Measurements from ENCODE around the gene PKNOX2. TPM values are rescaled to one million over a fixed set of nuclear protein-coding genes. Genes with fewer than 3 reads are reported as not detected.

Gene PKNOX2
- total RNA-seq, 1 donor from 2014 or later = 41.8 TPM

- Mint-ChIP-seq H3K36me3 (ENCODE audit: low read depth, unreplicated experiment) (peaks cover 25% of the 10 kb centered on the region), H3K27me3 (ENCODE audit: unreplicated experiment) (peaks cover 16% of the 10 kb centered on the region), H3K9me3 (ENCODE audit: unreplicated experiment) (no peaks in the 10 kb centered on the region), H3K27ac (ENCODE audit: unreplicated experiment) (no peak overlapping the region), H3K4me1 (ENCODE audit: unreplicated experiment) (peaks cover 24% of the 10 kb centered on the region), H3K4me3 (ENCODE audit: unreplicated experiment) (no peak overlapping the region)
- TF ChIP-seq CTCF (IDR thresholded peaks at IDR 0.05; ENCODE audit: unreplicated experiment) = no peak
- no peak for DNase-seq (ENCODE audit: low spot score)
These were observed 248.7 kb downstream of the PKNOX2 start for GRCh38 chr11:125413226-125413625.

- TF ChIP-seq CTCF (IDR thresholded peaks at IDR 0.05; ENCODE audit: unreplicated experiment) = no peak
- Mint-ChIP-seq H3K27ac (ENCODE audit: unreplicated experiment) (no peak overlapping the region), H3K4me1 (ENCODE audit: unreplicated experiment) (peaks cover 23% of the 10 kb centered on the region), H3K9me3 (ENCODE audit: unreplicated experiment) (no peaks in the 10 kb centered on the region), H3K36me3 (ENCODE audit: low read depth, unreplicated experiment) (peaks cover 22% of the 10 kb centered on the region), H3K27me3 (ENCODE audit: unreplicated experiment) (peaks cover 16% of the 10 kb centered on the region), H3K4me3 (ENCODE audit: unreplicated experiment) (no peak overlapping the region)
- no peak for DNase-seq (ENCODE audit: low spot score)
These were observed 249.6 kb downstream of the PKNOX2 start for GRCh38 chr11:125414121-125414520.

- Mint-ChIP-seq H3K9me3 (ENCODE audit: unreplicated experiment) (no peaks in the 10 kb centered on the region), H3K4me1 (ENCODE audit: unreplicated experiment) (peaks cover 9% of the 10 kb centered on the region), H3K27ac (ENCODE audit: unreplicated experiment) (no peak overlapping the region), H3K4me3 (ENCODE audit: unreplicated experiment) (no peak overlapping the region), H3K36me3 (ENCODE audit: low read depth, unreplicated experiment) (peaks cover 19% of the 10 kb centered on the region), H3K27me3 (ENCODE audit: unreplicated experiment) (peaks cover 13% of the 10 kb centered on the region)
- DNase-seq (ENCODE audit: low spot score) = no peak
- TF ChIP-seq CTCF (IDR thresholded peaks at IDR 0.05; ENCODE audit: unreplicated experiment) = no peak
These were observed 252.7 kb downstream of the PKNOX2 start for GRCh38 chr11:125416981-125417935.

- H3K27me3 Mint-ChIP-seq (ENCODE audit: unreplicated experiment) = peaks cover 8% of the 10 kb centered on the region
These were observed 253.8 kb downstream of the PKNOX2 start for GRCh38 chr11:125418396-125418795.

More at GRCh38 chr11:125418396-125418795, 253.8 kb downstream of the PKNOX2 start:
- DNase-seq (ENCODE audit: low spot score) = no peak
- H3K9me3 Mint-ChIP-seq (ENCODE audit: unreplicated experiment) = no peaks in the 10 kb centered on the region
- peaks cover 2% of the 10 kb centered on the region for H3K4me1 Mint-ChIP-seq (ENCODE audit: unreplicated experiment)
- no peak for TF ChIP-seq CTCF (IDR thresholded peaks at IDR 0.05; ENCODE audit: unreplicated experiment)
- peaks cover 13% of the 10 kb centered on the region for H3K36me3 Mint-ChIP-seq (ENCODE audit: low read depth, unreplicated experiment)
- H3K27ac Mint-ChIP-seq (ENCODE audit: unreplicated experiment) = no peak overlapping the region
- peak overlapping the region; percentile 51 for H3K4me3 Mint-ChIP-seq (ENCODE audit: unreplicated experiment)

All from endothelial cell (in vitro differentiated cells).